ENCODE results near the gene YWHAE. TPM values are rescaled to one million over a fixed set of nuclear protein-coding genes. Genes with fewer than 3 reads are reported as not detected.

YWHAE gene
- total RNA-seq, 1 donor from 2014 or later, result 390 TPM

Other genes starting within 250 kb of the YWHAE start
- gene ABR, start 220.2 kb downstream of the YWHAE start, total RNA-seq, result 30.2 and 34.7 TPM in 2 replicates
- gene BHLHA9, start 129.8 kb downstream of the YWHAE start, total RNA-seq, result not detected in 2 replicates
- not detected in 2 replicates for gene TRARG1, start 120.6 kb downstream of the YWHAE start, total RNA-seq
- 104 and 115 TPM in 2 replicates for gene CRK, start 56.0 kb upstream of the YWHAE start, total RNA-seq
- 171 and 184 TPM in 2 replicates for gene MYO1C, start 92.5 kb upstream of the YWHAE start, total RNA-seq
- 49.6 and 72.1 TPM in 2 replicates for gene INPP5K, start 116.4 kb upstream of the YWHAE start, total RNA-seq
- 15.3 and 21.4 TPM in 2 replicates for gene PITPNA, start 162.6 kb upstream of the YWHAE start, total RNA-seq
- 19.4 and 36.0 TPM in 2 replicates for gene SLC43A2, start 228.6 kb upstream of the YWHAE start, total RNA-seq
- 80.7 and 99.4 TPM in 2 replicates for gene SCARF1, start 245.5 kb upstream of the YWHAE start, total RNA-seq
- 10.6 and 10.9 TPM in 2 replicates for gene RILP, start 249.6 kb upstream of the YWHAE start, total RNA-seq

Measured in dermis microvascular lymphatic vessel endothelial cell (primary cell).